Limb (tissue), 2 donors: ENCODE measurements around the gene RALGPS1.

Source experiments
- DNase-seq, 2 donors: peaks; one replicate each; pipeline ENCODE4 v3.0.0-alpha.2; 2016; ENCODE audit errors: extremely low spot score in 2 of 2

Gene RALGPS1

GRCh38 chr9:127098916-127099553 is 184.5 kb downstream of the RALGPS1 start:
- no peak for DNase-seq

- no peak for DNase-seq
Measured at GRCh38 chr9:127099664-127100063, 185.1 kb downstream of the RALGPS1 start.

- no peak for DNase-seq
Measured at GRCh38 chr9:127102176-127102575, 187.6 kb downstream of the RALGPS1 start.

GRCh38 chr9:127102788-127103187 is 188.2 kb downstream of the RALGPS1 start:
- no peak for DNase-seq

GRCh38 chr9:127104581-127105311 is 190.2 kb downstream of the RALGPS1 start:
- DNase-seq: no peak

GRCh38 chr9:127105805-127106465 is 191.4 kb downstream of the RALGPS1 start:
- no peak for DNase-seq

- no peak for DNase-seq
Measured at GRCh38 chr9:127106466-127106855, 191.9 kb downstream of the RALGPS1 start.

- DNase-seq: no peak
Measured at GRCh38 chr9:127107171-127107928, 192.8 kb downstream of the RALGPS1 start.

- no peak for DNase-seq
Measured at GRCh38 chr9:127107929-127108876, 193.6 kb downstream of the RALGPS1 start.

- no peak for DNase-seq
Measured at GRCh38 chr9:127109212-127109711, 194.7 kb downstream of the RALGPS1 start.

- DNase-seq: peak in 1 of 2 donors; percentile 71
Measured at GRCh38 chr9:127112056-127112455, 197.5 kb downstream of the RALGPS1 start.

- DNase-seq: no peak
Measured at GRCh38 chr9:127112735-127113161, 198.2 kb downstream of the RALGPS1 start.

GRCh38 chr9:127113191-127113972 is 198.8 kb downstream of the RALGPS1 start:
- no peak for DNase-seq

GRCh38 chr9:127114606-127115005 is 200.0 kb downstream of the RALGPS1 start:
- DNase-seq: no peak

- no peak for DNase-seq
Measured at GRCh38 chr9:127116088-127116726, 201.6 kb downstream of the RALGPS1 start.

GRCh38 chr9:127116957-127117356 is 202.4 kb downstream of the RALGPS1 start:
- no peak for DNase-seq

GRCh38 chr9:127117801-127118200 is 203.2 kb downstream of the RALGPS1 start:
- no peak for DNase-seq

GRCh38 chr9:127118597-127119319 is 204.2 kb downstream of the RALGPS1 start:
- no peak for DNase-seq

- no peak for DNase-seq
Measured at GRCh38 chr9:127119320-127119709, 204.7 kb downstream of the RALGPS1 start.
